ENCODE results near the gene MYH6. TPM values are rescaled to one million over a fixed set of nuclear protein-coding genes. Genes with fewer than 3 reads are reported as not detected.

MYH6 gene
- total RNA-seq, 1 experiment from 2014 or later: 0.07 TPM

- no peak overlapping the region for H4K8ac ChIP-seq (replicated peaks; ENCODE audit: insufficient read length, low read depth, low read length)
- peaks cover 36% of the 10 kb centered on the region for H3K27me3 Mint-ChIP-seq (ENCODE audit: low read depth)
- no peaks in the 10 kb centered on the region for H3K4me1 ChIP-seq (ENCODE audit: insufficient read depth, low read length)
- H3K14ac ChIP-seq (ENCODE audit: insufficient read depth, low read length): no peak overlapping the region
- H3K56ac ChIP-seq (ENCODE audit: insufficient read length, low read depth, low read length): no peak overlapping the region
- no peak overlapping the region for H3K4me2 ChIP-seq (ENCODE audit: insufficient read depth, insufficient read length, low read length)
- H3K18ac ChIP-seq (ENCODE audit: insufficient read length, low read depth, low read length): no peak overlapping the region
- H3K9ac ChIP-seq (ENCODE audit: extremely low read depth, insufficient read length, low read length): no peak overlapping the region
- H3K79me1 ChIP-seq (ENCODE audit: insufficient read depth, low read depth, low read length, poor library complexity, severe bottlenecking): no peaks in the 10 kb centered on the region
- H3K23ac ChIP-seq (ENCODE audit: insufficient read length, low read depth, low read length): no peak overlapping the region
- no peaks in the 10 kb centered on the region for H3K9me3 ChIP-seq (ENCODE audit: control insufficient read depth, low read depth, low read length)
- H3K4me3 Mint-ChIP-seq: no peak overlapping the region
- H4K20me1 ChIP-seq (ENCODE audit: control insufficient read depth, insufficient read depth, insufficient read length): no peaks in the 10 kb centered on the region
- H3K4ac ChIP-seq (ENCODE audit: low read depth, low read length): no peak overlapping the region
- H2BK20ac ChIP-seq (ENCODE audit: low read depth, low read length, poor library complexity, severe bottlenecking): no peak overlapping the region
- H3K36me3 Mint-ChIP-seq (ENCODE audit: insufficient read depth in 1 of 3, low read depth in 3 of 3): no peaks in the 10 kb centered on the region
- peaks cover 6 to 13% of the 10 kb centered on the region in 2 experiments; a peak in 3 of 4 replicates for H3K4me1 Mint-ChIP-seq
- TF ChIP-seq CTCF (conservative IDR thresholded peaks at IDR 0.05): no peak
- H2BK12ac ChIP-seq (ENCODE audit: insufficient read length, low read depth, low read length): no peak overlapping the region
- H2BK5ac ChIP-seq (ENCODE audit: insufficient read length, low read length): no peak overlapping the region
- H2AK5ac ChIP-seq (ENCODE audit: insufficient read length, low read length): no peak overlapping the region
- H3K9me3 Mint-ChIP-seq: peaks cover 0 to 3% of the 10 kb centered on the region in 2 experiments; a peak in 2 of 5 replicates
- H3K27ac Mint-ChIP-seq: peak overlapping the region in 1 of 3 experiments; percentile 87; a peak in 1 of 7 replicates
- no peaks in the 10 kb centered on the region for H3K23me2 ChIP-seq (ENCODE audit: insufficient read length, low read depth, low read length, poor library complexity, severe bottlenecking)
- H4K5ac ChIP-seq (ENCODE audit: insufficient read length, low read depth, low read length): no peak overlapping the region
- WGBS (ENCODE audit: extremely low coverage, insufficient read length, low lambda C conversion rate): no CpG with 5 or more reads among the region's 16 CpGs
- no peak overlapping the region for H2AFZ ChIP-seq (ENCODE audit: low read length)
- no peak overlapping the region for H3K27ac ChIP-seq (ENCODE audit: insufficient read length, low read depth, low read length)
- H3K79me2 ChIP-seq (ENCODE audit: insufficient read depth, low read length): no peaks in the 10 kb centered on the region
- no peak overlapping the region for H3T11ph ChIP-seq (ENCODE audit: low read length)
- no peak overlapping the region for H4K91ac ChIP-seq (ENCODE audit: insufficient read length, low read depth, low read length)
- H2BK15ac ChIP-seq (ENCODE audit: low read depth, low read length): no peak overlapping the region
- no peaks in the 10 kb centered on the region for H3K27me3 ChIP-seq (ENCODE audit: insufficient read depth, low read length)
- H2BK120ac ChIP-seq (ENCODE audit: low read depth, low read length, poor library complexity, severe bottlenecking): no peak overlapping the region
- DNase-seq: no peak
Measured at GRCh38 chr14:23413681-23414080, 5.6 kb upstream of the MYH6 start.
